IPS-18c (cell line): ENCODE measurements around the gene DUS1L.
A peak's percentile ranks its signal among the peaks of the same experiment; 100 is the strongest.

Source experiments
- H3K4me3 ChIP-seq: 2 replicates; pipeline ENCODE4 v1.7.0; 2013; ENCODE audit warnings: low read depth, mild to moderate bottlenecking, low read length, moderate library complexity; ENCODE audit not compliant: insufficient read depth
- H3K9me3 ChIP-seq: one replicate; pipeline ENCODE4 v1.6.1; 2013; ENCODE audit warnings: mild to moderate bottlenecking, low read length, moderate library complexity; ENCODE audit not compliant: control insufficient read depth, insufficient read depth

DUS1L gene

DNA sequence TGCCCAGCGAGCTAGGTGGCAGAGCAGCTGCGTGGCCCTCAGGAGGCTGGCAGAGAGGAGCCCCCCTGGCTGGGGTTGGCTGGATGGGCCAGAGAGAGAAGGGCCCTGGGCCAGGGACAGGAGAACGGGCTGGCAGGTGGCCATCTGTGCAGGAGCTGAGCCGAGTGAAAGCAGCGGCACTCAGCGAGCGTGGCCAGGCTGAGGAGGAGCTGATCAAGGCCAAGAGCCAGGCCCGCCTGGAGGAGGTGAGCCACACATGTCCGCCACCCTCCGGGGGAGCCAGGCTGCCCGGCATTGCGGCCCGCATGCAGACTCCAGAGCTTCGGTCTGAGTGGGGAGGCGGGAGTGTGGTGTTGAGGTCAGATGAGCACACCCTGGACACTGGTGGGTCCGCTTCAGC, 36.2 kb downstream of the DUS1L start:
- Histone ChIP-seq H3K9me3 (no peaks in the 10 kb centered on the region), H3K4me3 (no peak overlapping the region)

DNA sequence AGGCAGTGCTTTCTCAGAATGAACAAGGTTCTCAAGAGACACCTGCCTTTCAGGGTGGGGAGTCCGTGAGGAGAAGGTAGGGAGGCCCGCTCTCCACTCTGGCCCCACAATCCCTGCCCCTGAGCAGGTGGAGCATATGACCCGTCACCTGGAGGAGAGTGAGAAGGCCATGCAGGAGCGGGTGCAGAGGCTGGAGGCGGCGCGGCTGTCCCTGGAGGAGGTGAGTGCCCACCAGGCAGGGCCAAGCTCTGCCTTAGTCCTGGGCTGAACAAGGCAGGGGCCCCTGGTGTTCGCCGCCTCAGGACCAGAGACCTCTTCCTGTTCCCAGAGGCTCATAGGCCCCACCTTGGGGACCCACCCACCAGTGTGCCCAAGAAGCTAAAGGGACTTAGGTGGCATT, 36.6 kb downstream of the DUS1L start:
- Histone ChIP-seq H3K4me3 (no peak overlapping the region), H3K9me3 (no peaks in the 10 kb centered on the region)

DNA sequence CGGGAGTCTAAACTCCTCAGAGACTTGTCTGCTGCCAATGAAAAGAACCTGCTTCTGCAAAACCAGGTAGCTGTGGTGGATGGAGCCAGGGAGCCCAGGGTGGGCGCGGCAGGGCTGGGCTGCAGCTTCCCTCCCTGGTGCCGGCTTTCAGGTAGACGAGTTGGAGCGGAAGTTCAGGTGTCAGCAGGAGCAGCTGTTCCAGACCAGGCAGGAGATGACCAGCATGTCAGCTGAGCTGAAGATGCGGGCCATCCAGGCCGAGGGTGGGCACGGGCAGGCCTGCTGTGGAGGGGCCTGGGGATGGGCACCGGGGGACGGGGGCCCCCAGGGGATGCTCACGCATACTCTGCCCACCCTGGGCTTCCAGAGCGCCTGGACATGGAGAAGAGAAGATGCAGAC, 37.4 kb downstream of the DUS1L start:
- no peak overlapping the region for H3K4me3 ChIP-seq
- H3K9me3 ChIP-seq, result no peaks in the 10 kb centered on the region

DNA sequence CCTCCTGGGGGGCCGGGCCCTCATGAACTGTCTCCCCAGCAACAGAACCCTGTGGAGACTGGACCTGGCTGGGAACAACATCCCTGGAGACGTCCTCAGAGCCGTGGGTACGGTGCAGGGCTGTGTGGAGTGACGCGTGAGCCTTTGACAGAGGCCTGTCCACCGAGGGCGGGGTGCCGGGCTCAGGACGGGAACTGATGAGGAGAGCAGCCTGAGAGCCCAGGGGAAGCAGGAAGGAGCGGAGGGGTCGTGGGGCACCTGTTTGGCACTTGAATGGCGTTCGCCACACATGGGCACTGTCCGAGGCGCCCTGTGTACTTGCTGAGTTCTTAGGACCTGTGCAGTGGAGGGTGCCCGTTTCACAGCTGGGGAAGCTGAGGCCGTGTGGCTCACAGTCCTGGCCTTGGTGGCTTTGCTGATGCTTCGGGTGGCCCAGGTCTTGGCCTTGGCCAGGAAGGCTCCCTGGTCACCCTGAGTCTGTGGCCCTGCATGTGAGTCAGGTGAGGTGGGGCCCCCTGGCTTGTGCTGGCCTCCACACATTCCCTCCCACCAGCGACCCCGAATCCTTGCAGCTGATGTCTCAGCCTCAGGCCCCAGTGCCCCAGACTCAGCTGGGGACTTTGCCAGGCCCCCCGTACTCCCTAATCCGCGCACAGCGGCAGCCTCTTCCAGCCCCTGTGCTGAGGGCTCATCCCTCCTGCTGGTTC, 40.0 kb downstream of the DUS1L start:
- no peaks in the 10 kb centered on the region for H3K9me3 ChIP-seq
- H3K4me3 ChIP-seq, result no peak overlapping the region

DNA sequence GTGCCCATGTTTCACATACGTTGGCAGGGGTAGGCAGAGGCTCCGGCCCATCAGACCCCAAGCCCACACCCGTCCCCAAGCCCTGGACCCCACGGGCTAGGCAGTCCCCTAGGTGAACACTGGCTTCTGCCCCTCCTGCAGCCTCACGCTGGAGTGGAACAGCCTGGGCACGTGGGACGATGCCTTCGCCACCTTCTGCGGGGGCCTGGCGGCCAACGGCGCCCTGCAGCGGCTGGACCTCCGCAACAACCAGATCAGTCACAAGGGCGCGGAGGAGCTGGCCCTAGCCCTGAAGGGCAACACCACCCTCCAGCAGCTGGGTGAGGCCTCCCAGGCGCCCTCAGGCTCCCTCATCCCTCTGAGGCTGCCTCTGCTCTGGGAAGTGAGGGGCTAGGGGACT, 40.7 kb downstream of the DUS1L start:
- Histone ChIP-seq H3K4me3 (no peak overlapping the region), H3K9me3 (no peaks in the 10 kb centered on the region)

DNA sequence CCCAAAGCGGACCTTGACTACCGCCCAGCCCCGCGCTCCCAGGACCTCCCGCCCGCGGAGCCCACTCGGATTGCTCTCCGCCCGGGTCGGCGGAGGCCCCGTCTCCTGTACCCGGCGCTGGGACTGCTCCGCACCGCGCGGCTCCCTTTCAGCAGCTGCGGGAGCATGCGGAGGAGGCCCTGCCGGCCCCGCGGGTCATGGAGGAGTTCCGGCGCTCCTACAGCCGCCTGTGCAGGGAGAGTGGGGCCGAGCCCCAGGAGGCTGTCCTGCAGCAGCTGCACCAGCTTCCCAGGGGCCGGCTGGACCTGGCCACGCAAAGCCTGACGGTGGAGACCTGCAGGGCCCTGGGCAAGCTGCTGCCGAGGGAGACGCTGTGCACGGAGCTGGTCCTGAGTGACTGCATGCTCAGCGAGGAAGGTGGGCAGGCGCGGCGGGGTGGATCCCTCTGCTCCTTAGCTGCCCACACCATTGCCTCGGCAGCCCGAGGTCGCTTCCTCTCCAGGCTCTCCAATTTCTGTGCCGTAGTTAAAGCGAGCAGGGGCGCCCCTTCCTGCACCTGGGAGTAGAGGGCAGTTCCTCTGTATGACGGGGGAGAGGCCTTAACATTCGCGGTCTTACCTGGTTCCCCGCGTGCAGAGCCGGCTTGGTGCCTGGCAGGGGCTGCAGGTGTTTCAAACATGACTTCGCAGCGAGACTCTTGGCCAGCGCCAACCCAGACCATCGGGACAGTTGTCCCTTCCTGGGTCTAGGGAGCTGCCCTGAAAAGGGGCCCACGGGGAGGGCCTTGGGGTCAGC, 42.0 kb downstream of the DUS1L start:
- H3K9me3 ChIP-seq, result no peaks in the 10 kb centered on the region
- H3K4me3 ChIP-seq, result peak overlapping the region; percentile 81

DNA sequence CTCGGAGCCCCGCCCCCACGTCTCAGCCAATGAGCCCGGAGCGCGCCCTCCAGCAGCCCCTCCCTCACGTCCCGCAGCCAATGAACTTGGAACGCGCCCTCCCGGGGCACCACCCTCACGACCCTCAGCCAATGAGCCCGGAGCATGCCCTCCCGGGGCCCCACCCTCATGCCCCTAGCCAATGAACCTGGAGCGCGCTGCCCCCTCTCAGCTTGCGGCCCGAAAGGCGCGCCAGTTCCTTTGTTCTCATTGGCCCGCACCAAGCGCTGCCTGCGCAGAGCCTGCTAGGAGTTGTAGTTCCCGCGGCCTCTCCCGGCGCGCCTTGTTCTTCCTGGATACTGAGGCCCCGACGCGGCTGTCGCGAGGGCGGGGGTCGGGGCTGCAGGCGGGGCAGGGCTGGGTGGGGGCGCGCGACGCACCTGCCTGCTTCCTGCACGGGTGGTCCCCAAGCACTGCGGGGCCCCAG, 42.6 kb downstream of the DUS1L start, which contains the start of gene LRRC45:
Gene LRRC45, plus strand, starts transcription at position 325 of the 466 bp plus-strand sequence. CDS start 339 bp downstream, outside the sequence.
- H3K4me3 ChIP-seq, result peak within 1 kb of the TSS; percentile 84
- H3K9me3 ChIP-seq, result no peaks in the 10 kb centered on the region

DNA sequence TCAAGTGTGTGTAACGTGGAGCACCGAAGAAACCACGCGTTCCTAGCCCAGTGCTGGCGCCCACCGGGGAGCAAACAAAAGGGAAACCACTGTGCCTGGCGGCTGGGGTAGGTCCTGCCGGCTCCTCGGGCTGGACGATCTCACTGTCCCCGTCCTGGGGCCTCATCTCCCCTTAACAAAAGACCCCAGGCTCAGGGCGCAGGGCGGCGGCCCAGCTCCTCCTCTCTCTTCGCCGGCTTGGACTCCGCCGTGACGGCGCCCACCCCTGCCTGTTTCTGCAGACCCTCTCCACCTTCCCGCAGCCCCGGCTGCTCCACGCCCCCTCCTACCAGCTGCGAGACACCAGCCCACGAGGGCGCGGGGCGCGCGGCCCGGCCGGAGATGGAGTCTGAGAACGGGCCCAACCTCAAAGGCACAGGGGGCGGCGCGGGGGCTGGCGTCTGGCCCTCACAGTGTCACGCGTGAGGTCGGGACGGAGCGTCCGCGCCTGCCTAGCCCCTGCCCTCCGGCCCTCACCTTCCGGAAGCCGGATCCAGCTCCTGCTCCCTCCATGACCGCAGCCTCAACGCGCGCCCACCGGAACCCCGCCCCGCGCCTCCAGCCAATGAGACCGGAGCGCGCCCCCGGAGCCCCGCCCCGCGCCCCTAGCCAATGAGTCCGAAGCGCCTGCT, 43.2 kb downstream of the DUS1L start, which contains the start of gene CENPX:
Gene CENPX, minus strand, starts transcription at position 569 of the 671 bp plus-strand sequence. Its CDS starts 17 bp downstream, at position 552.
- no peaks in the 10 kb centered on the region for H3K9me3 ChIP-seq
- H3K4me3 ChIP-seq, result peak within 1 kb of the TSS; percentile 84

DNA sequence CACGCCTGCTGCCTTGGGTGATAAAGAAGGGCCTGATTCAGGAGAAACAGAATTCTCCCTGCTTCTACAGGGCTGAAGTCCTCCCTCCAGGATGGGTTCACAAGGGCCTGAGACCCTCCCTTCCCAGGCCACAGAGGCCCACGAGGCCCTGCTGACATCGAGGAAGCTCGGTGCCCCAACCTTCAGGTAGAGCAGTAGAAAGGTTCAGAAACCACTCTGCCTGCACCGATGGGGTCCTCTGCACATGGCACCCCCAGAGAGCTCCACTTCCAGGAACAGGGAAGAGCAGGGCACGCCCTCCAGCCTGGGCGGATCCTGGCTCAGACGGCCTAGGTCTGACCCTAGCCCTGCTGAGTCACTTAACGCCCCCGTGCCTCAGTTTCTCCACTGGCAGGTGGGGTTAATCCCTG, 43.7 kb downstream of the DUS1L start:
- Histone ChIP-seq H3K9me3 (no peaks in the 10 kb centered on the region), H3K4me3 (peak overlapping the region; percentile 84)

DNA sequence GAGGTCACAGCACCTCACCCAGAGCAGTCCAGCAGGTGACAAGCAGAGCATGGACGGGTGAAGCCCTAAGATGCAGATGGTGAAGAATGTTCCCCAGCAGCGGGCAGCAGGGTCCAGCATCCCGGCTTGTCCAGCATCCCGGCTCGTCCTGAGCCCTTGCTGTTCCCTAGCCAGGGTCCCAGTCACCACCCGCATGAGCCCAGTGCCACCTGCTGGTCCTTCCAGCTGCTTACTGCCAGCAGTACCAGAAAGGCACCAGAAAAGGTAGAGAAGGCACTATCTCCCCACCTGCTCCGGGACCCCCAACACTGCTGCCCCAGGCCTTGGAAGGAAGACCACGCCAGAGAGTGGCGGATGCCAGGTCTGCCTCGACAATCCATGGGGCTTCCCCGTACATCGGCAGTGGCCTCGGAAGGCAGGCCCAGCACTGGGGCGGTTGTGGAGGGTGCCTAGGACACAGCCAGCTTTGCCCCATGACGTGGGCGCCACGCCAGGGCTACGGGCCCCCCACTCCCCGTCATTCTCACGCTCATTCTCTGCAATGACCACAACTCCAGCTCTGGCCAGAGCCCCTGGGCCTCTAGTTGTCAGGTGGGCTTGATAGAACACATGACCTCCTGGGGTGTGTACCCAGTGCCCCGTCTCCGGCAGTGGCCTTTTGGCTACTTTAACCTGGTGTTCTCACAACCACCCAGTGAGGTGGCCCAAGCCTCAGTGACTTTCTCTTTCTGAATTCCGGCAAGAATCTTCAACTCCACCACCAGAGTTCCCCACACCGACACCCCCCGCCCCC, 44.3 kb downstream of the DUS1L start:
- Histone ChIP-seq H3K4me3 (peak overlapping the region; percentile 84), H3K9me3 (no peaks in the 10 kb centered on the region)

DNA sequence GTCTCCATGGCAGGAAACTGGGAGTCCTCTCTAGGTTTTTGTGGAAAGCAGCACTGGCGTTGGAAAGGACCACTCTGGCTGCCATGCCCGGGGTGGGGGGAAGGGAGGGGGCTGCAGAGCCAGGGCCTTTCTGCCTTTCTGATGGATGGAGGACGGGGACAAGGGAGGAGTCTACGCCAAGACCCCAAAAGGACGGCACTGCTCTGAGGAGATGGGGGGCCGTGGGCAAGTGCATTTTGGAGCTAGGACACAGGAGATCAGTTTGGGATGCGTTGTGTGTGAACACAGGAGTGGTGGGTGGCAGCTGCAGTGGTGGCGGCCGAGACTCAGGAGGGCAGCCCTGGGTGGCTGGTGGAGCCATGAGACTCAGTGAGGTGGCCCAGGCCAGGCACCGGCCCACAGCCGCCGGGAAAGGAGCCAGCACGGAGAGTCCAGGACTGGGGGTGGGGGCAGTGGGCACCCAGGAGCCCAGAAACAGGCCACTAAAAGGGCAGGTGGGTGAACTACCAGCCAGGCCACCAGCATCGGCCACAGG, 45.0 kb downstream of the DUS1L start:
- Histone ChIP-seq H3K9me3 (no peaks in the 10 kb centered on the region), H3K4me3 (no peak overlapping the region)

DNA sequence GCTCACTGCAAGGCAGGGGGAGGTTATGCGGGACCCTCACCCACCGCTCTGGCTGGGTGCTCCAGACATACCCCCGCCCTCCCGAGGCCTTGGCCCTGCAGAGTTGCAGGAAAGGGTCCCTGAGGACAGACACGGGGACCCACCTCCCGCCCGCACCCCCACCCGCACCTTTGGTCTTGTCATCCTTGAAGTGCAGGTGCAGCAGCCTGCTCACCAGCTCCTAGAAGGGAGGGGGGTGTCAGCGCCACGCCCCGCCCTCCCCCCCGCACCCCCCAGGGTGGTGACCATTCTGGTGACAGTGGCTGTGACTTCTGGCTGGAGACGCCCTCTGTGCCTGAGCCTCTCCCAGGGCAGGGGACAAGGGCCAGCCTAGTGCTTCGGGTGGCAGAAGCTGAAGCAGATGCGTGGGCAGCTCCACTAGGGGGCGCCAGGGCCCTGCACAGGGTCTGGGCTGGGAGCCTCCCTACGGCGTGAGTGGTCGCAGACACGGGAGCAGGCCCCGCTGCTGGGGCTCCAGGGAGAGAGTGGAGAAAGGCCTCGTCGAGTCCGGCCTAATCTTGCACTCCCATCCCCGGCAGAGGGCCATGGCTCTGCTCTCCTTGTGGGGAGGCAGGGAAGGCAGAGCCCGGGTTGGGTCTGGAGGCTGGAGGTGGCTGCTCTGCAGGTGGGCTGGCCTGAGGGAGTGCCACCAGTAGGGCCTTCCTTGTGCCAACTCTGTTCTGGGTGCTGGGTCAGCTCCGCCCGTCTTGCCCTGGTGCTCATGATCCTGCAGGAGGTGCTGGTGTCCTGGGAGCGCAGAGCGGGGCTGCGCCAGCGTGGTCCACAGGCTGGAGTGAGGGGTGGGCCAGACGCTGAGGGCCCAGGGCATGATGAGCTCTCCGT, 45.7 kb downstream of the DUS1L start:
- H3K4me3 ChIP-seq, result no peak overlapping the region
- no peaks in the 10 kb centered on the region for H3K9me3 ChIP-seq

DNA sequence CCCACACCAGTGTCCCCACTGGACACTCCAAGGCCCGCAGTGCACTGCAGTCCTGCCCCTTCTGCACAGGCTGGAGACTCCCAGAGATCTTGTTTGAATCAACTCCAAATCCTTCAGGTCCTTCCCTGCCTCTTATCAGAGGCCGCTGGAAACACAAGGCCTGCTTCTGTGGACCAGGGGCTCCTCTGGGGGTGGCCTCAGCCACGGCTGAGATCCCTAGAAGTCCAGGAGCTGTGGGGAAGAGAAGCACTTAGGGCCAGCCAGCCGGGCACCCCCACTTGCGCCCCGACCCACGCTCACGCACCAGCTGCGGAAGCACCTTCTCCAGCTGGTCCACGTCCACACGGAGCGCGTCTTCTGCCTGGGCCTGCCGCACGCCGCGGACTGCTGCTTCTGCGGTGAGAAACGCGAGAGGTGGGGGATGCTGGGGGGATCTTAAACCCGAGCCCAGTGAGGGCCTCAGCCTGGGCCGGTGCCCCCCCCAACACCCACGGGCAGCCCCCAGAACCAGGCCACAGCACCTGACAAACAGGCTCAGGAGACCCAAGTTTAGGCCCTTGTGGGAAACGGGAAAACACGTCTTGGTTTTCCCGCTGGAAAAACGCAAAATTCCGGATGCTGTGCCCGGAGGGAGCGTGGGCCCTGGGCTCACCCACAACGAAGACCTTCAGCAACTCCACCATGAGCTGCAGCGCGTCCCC, 46.5 kb downstream of the DUS1L start:
- H3K4me3 ChIP-seq, result no peak overlapping the region
- H3K9me3 ChIP-seq, result no peaks in the 10 kb centered on the region

DNA sequence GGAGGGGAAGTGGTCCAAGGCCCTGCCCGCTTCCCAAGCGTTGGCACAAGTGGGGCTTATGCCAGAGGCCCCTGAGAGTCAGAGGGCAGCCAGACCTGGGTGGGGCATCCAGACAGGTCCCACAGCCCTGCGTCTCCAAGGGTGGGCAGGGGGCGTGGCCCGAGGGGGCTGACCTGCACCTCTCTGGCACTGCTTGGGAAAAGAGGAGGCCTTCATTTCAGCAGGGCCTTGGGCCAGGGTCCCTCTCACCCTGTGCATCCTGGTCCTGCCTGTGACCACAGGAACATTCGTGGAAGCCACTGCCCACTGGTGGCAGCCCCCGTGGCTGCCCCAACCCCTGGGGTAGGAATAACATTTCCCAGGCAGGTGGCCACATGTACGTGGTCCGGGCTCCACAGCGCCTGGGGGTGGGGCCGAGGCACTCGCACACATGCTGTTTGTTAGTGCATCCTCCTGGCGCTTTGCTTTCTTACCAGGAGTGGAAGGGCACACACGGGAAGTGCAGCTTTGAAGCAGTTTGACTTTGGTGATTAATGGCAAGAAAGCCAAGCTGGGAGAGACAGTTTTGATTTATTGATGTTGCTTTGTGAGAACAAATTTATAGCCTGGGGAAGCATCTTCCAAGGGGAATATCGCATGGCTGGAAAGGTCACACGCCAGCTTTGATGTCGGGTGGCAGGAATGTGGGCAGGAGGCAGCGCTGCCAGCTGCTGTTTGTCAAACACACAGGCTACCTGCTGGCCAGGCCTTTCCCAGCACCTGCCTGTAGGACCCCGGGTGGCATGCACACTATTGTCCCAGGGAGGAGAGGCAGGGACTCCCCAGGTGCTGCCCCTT, 47.2 kb downstream of the DUS1L start:
- no peak overlapping the region for H3K4me3 ChIP-seq
- H3K9me3 ChIP-seq, result no peaks in the 10 kb centered on the region
